ENCODE data around the gene MACROD1.

Gene MACROD1

GRCh38 chr11:64064374-64065140 is 101.4 kb downstream of the MACROD1 start:
- no peak overlapping the region for H3K4me3 Mint-ChIP-seq
- no peaks in the 10 kb centered on the region for H3K9me3 Mint-ChIP-seq
- H3K27ac Mint-ChIP-seq, result peak overlapping the region in 2 of 3 experiments; percentile 6 to 43
- no peaks in the 10 kb centered on the region for H3K36me3 Mint-ChIP-seq (ENCODE audit: low read depth)
- H3K4me1 Mint-ChIP-seq, result peaks cover 40% of the 10 kb centered on the region
- H3K27me3 Mint-ChIP-seq (ENCODE audit: low read depth), result peaks cover 23% of the 10 kb centered on the region
- TF ChIP-seq CTCF (IDR thresholded peaks at IDR 0.05; ENCODE audit: unreplicated experiment in 3 of 3), result no peak

GRCh38 chr11:64063777-64064176 is 102.1 kb downstream of the MACROD1 start:
- no peak overlapping the region for H3K4me3 Mint-ChIP-seq
- H3K36me3 Mint-ChIP-seq (ENCODE audit: low read depth), result no peaks in the 10 kb centered on the region
- TF ChIP-seq CTCF (IDR thresholded peaks at IDR 0.05; ENCODE audit: unreplicated experiment in 3 of 3), result no peak
- peaks cover 23% of the 10 kb centered on the region for H3K27me3 Mint-ChIP-seq (ENCODE audit: low read depth)
- no peak overlapping the region for H3K27ac Mint-ChIP-seq
- H3K9me3 Mint-ChIP-seq, result no peaks in the 10 kb centered on the region
- H3K4me1 Mint-ChIP-seq, result peaks cover 38% of the 10 kb centered on the region

GRCh38 chr11:64062185-64063039 is 103.5 kb downstream of the MACROD1 start:
- TF ChIP-seq CTCF (IDR thresholded peaks at IDR 0.05; ENCODE audit: unreplicated experiment in 3 of 3), result no peak
- H3K27me3 Mint-ChIP-seq (ENCODE audit: low read depth), result peaks cover 20% of the 10 kb centered on the region
- peaks cover 26% of the 10 kb centered on the region for H3K4me1 Mint-ChIP-seq
- H3K9me3 Mint-ChIP-seq, result no peaks in the 10 kb centered on the region
- peak overlapping the region; percentile 30 to 61 (median 32) for H3K4me3 Mint-ChIP-seq
- no peaks in the 10 kb centered on the region for H3K36me3 Mint-ChIP-seq (ENCODE audit: low read depth)
- H3K27ac Mint-ChIP-seq, result no peak overlapping the region

GRCh38 chr11:64060861-64061444 is 105.0 kb downstream of the MACROD1 start:
- Mint-ChIP-seq H3K4me3 (peak overlapping the region; percentile 68 to 82 (median 81)), H3K4me1 (peaks cover 22% of the 10 kb centered on the region), H3K27me3 (ENCODE audit: low read depth) (peaks cover 20% of the 10 kb centered on the region), H3K36me3 (ENCODE audit: low read depth) (no peaks in the 10 kb centered on the region), H3K9me3 (no peaks in the 10 kb centered on the region), H3K27ac (peak overlapping the region in 1 of 3 experiments; percentile 38)
- TF ChIP-seq CTCF (IDR thresholded peaks at IDR 0.05; ENCODE audit: unreplicated experiment in 3 of 3), result no peak

GRCh38 chr11:64060263-64060860 is 105.6 kb downstream of the MACROD1 start:
- Mint-ChIP-seq H3K36me3 (ENCODE audit: low read depth) (no peaks in the 10 kb centered on the region), H3K27ac (no peak overlapping the region), H3K4me1 (peaks cover 27% of the 10 kb centered on the region), H3K27me3 (ENCODE audit: low read depth) (peaks cover 20% of the 10 kb centered on the region), H3K9me3 (no peaks in the 10 kb centered on the region), H3K4me3 (peak overlapping the region in 2 of 3 experiments; percentile 58 to 65)
- no peak for TF ChIP-seq CTCF (IDR thresholded peaks at IDR 0.05; ENCODE audit: unreplicated experiment in 3 of 3)

All from nephron (organoid).